GM13977 (cell line): ENCODE data around the gene CDYL.
"Not testable (repeated sequence)": the region's sequence is repeated elsewhere in the genome, so short reads cannot be mapped to it uniquely, and the experiment has no call there.

Experiments
- DNase-seq: peaks from one replicate; pipeline ENCODE4 v3.0.0; 2012; ENCODE audit warnings: low spot score
- in situ Hi-C: fragments of 300-500 bp; cut with MboI; formaldehyde crosslinking; loops from one replicate; pipeline ENCODE4 v1.12.0; 2022; ENCODE audit warnings: low sequenced_read_pairs, low pct_unique_long_range_greater_than_20kb, mixed read lengths, inconsistent platforms; ENCODE audit not compliant: unreplicated experiment
- TF ChIP-seq, protein P1 (sequence below): IDR thresholded peaks from 2 replicates; pipeline ENCODE4 v1.5.1; 2012; ENCODE audit warnings: mild to moderate bottlenecking, control low read depth; ENCODE audit not compliant: insufficient read depth; ENCODE audit errors: extremely low read depth, missing control alignments

The CDYL gene

DNA sequence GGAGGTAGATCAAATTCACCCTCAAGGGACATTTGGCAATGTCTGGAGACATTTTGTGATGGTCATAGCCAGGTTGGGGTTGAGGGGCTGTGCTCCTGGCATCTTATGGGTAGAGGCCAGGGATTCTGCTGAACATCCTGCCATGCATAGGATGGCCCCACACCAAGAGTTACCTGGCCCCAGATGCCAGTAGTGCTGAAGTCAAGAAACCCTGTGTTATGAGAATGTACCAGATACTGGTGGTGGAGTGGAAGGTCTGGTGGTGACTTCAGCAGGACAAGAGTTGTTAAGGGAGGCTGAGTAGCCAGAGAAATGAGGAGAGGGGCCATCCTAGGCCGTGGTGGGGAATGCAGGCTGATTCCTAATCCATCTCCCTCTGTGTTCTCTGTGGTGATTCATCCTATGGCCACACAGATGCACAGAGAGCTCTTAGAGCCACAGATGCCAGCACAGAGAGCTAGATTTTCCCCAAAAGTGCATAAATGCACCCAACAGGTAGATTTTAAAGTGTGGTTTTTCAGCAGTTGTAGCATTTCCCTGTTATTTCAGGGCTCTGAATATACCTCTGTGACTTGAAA lies 43.6 kb downstream of the CDYL start:
- TF ChIP-seq, protein P1, sequence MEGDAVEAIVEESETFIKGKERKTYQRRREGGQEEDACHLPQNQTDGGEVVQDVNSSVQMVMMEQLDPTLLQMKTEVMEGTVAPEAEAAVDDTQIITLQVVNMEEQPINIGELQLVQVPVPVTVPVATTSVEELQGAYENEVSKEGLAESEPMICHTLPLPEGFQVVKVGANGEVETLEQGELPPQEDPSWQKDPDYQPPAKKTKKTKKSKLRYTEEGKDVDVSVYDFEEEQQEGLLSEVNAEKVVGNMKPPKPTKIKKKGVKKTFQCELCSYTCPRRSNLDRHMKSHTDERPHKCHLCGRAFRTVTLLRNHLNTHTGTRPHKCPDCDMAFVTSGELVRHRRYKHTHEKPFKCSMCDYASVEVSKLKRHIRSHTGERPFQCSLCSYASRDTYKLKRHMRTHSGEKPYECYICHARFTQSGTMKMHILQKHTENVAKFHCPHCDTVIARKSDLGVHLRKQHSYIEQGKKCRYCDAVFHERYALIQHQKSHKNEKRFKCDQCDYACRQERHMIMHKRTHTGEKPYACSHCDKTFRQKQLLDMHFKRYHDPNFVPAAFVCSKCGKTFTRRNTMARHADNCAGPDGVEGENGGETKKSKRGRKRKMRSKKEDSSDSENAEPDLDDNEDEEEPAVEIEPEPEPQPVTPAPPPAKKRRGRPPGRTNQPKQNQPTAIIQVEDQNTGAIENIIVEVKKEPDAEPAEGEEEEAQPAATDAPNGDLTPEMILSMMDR: no peak
- DNase-seq: no peak
- in situ Hi-C loops: no loop called here

DNA sequence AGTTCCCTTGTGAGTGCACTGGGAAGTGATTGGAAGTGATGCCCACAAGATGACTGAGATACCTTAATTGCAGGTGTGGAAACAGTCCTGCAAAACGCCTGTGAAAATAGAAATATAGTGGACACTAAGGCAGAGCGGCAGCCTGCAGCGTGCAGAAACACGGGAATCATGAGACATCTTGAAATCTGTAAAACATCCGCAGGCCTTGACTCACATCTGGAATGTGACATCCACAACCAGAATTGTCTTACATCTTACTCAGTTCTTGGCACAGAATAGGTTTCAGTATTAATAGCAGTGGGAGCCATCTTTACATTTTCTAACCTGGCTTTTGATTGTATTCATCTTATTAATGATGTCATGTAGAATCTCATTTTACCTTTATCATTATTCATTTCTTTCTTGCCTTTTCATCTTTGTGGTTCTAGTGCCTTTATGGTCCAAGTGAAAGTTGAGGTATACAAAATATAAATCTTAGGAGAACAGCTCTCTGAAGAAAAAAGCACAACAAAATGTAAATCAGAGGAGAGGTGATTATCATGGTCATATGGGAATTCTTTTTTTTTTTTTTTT lies 44.6 kb downstream of the CDYL start:
- TF ChIP-seq, protein P1: no peak
- no peak for DNase-seq
- in situ Hi-C loops: no loop called here

DNA sequence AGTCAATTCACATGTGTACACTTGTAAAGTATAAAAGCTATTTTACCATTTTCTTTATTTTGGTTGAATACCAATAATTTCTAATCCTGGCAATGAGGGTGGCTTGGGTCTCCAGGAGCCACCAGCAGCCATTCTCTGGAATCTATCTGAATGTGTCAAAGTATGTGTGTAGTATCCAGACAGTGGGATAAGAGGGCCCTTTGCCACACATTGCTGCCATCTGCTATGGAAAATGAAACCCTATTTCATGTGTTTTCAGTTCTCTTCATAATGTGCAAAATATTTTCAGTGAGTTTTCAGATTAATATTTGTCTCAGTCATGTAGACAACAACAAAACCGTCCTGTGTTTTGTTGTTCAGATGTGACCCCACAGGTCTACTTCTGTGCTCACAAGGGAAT lies 46.3 kb downstream of the CDYL start:
- in situ Hi-C loops: no loop called here
- DNase-seq: no peak
- TF ChIP-seq, protein P1: no peak

DNA sequence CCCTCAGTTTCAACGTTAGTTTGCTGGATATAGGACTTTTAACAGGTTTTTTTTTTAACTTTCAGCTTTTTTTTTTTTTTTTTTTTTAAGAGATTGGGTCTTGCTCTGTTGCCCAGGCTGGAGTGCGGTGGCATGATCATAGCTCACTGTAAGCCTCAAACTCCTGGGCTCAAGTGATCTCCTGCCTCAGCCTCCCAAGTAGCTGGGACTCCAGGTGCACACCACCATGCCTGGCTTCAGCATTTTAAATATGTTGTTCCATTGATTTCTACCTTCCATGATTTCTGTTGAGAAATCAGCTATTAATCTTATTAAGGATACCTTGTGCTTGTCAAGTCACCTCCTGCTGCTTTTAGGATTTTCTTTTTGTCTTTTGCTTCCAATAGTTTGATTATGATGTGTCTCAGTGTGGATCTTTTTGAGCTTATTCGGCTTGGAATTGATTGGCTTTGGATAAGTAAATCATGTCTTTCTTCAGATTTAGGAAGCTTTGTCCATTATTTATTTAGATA lies 52.0 kb downstream of the CDYL start:
- TF ChIP-seq, protein P1: no peak
- in situ Hi-C loops: no loop called here
- no peak for DNase-seq

DNA sequence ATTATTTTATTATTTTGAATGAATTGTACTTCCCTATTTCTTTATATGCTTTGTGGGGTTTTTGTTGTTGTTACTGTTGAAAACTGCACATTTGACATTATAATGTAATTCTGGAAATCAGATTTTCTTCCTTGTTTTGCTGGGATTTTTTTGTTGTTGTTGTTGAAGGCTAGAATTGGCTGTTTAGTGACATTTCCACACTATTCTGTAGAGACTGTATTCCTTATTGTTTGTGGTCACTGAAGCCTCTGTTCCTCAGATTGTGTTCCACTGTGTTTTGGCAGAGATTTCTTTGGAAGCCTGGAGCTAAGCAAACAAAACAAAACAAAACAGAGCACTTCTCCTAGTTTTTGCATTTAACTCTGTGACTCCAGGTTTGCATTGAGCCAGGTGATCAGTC lies 52.9 kb downstream of the CDYL start:
- in situ Hi-C loops: no loop called here
- no peak for DNase-seq
- TF ChIP-seq, protein P1: no peak

DNA sequence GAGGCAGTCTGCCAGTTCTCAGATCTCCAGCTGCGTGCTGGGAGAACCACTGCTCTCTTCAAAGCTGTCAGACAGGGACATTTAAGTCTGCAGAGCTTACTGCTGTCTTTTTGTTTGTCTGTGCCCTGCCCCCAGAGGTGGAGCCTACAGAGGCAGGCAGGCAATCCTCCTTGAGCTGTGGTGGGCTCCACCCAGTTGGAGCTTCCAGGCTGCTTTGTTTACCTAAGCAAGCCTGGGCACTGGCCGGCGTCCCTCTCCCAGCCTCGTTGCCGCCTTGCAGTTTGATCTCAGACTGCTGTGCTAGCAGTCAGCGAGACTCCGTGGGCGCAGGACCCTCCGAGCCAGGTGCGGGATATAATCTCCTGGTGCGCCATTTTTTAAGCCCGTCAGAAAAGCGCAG lies 59.3 kb downstream of the CDYL start:
- DNase-seq, in situ Hi-C loops: not testable (repeated sequence)

DNA sequence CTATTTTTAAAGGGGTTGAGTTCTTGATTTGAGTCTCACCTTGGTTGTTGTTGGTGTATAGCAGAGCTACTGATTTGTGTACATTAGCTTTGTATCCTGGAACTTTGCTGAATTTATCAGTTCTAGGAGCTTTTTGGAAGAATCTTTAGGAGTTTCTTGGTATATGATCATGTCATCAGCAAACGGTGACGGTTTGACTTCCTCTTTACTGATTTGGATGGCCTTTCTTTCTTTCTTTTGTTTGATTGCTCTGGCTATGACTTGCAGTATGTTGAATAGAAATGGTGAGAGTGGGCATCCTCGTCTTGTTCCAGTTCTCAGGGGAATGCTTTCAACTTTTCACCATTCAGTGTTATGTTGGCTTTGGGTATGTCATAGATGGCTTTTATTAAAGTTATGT lies 64.0 kb downstream of the CDYL start:
- TF ChIP-seq, protein P1: no peak
- DNase-seq: no peak
- in situ Hi-C loops: no loop called here
